ENCODE results near the gene GBGT1. TPM values are rescaled to one million over a fixed set of nuclear protein-coding genes. Genes with fewer than 3 reads are reported as not detected.
A peak's percentile ranks its signal among the peaks of the same experiment; 100 is the strongest.

Gene GBGT1
- polyA plus RNA-seq, 1 of the 3 experiments (the other 2 are of a cell fraction): 0.51 TPM

DNA sequence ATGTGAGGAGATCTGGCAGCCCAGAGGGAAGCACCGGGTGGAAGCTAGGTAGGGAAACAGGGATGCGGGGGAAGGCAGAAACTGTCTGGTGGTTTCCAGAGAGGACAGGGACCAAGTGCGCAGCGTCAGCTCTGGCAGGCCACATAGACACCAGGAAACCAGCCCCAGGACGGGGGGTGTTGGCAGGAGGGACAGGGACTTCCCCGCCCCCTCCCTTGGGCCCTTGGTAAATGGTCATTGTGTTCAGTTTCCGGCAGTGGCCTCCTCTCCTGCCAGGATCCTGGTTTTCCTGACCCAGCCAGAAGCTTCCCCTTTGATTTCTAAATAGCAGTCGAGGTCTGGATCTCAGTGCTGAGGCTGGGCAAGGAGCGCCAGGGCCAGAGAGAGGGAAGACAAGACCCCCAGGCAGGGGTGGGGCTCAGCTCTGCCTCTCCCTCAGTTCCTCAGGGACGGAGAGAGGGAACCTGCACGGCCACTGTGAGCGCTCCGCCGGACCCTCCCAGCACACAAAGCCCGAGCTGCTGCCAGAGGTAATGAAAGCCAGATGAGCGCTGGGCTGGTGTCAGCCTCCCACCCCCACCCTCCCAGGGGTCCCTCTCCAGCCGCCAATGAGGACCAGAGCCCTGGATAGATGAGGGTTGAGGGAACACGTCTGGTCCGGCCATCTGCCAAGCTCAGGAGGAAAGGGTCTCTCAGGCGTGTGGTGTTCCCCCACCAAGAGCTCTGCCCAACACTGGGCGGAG, 44.4 kb downstream of the GBGT1 start:
- Histone ChIP-seq H3K4me1 (ENCODE audit: control insufficient read depth in 1 of 2, insufficient read depth in 2 of 2, low read depth in 1 of 2, low read length in 1 of 2) (peaks cover 16 to 79% of the 10 kb centered on the region in 2 experiments), H3K27ac (ENCODE audit: low read depth in 2 of 2, low read length in 1 of 2) (peak overlapping the region; percentile 32 to 99; a peak in 3 of 4 replicates), H3K9me3 (no peaks in the 10 kb centered on the region), H3F3A (replicated peaks; ENCODE audit: insufficient read depth) (peaks cover 19% of the 10 kb centered on the region), H3K9ac (0 out of 2 replicates have a peak overlapping the region, but pooled peaks have one; percentile 36), H3K4me3 (ENCODE audit: low read depth in 2 of 2, low read length in 1 of 2) (peak overlapping the region; percentile 23 to 71; a peak in 3 of 4 replicates), H3K4me2 (peak overlapping the region; percentile 98), H3K79me2 (ENCODE audit: insufficient read depth) (peaks cover 29% of the 10 kb centered on the region), H4K20me1 (ENCODE audit: insufficient read depth) (peaks cover 56% of the 10 kb centered on the region), H3K27me3 (ENCODE audit: insufficient read depth) (no peaks in the 10 kb centered on the region), H2AFZ (ENCODE audit: low read depth) (no peak overlapping the region), H3K9me2 (no peaks in the 10 kb centered on the region), H3K36me3 (replicated peaks in 1 of 2; ENCODE audit: control insufficient read depth in 1 of 2, insufficient read depth in 2 of 2, low read length in 1 of 2) (peaks cover 0 to 5% of the 10 kb centered on the region in 2 experiments)
- CTCF ChIA-PET: interaction anchor here (0.6 to 30.3 kb wide), 7 partner anchors 10 to 97 kb away, joined by 3 to 810 read pairs (median 23); no protein-coding TSS in a partner anchor
- POLR2A ChIA-PET: interaction anchor here (0.7 to 4.6 kb wide), 11 partner anchors 12 to 97 kb away, joined by 3 to 51 read pairs (median 6); partner anchors contain the start of gene GTF3C5
- 58% methylated on average over 16 of the region's 21 CpGs for WGBS (ENCODE audit: low lambda C conversion rate)
- TF ChIP-seq FOXM1 (IDR thresholded peaks at IDR 0.05; ENCODE audit: low read depth) (no peak), TAF1 (IDR thresholded peaks at IDR 0.05; ENCODE audit: borderline replicate concordance, low read depth, low read length) (no peak), RAD21 (IDR thresholded peaks at IDR 0.05; ENCODE audit: low read length) (peak; percentile 1; the same call in 1 of the 2 replicates), NRF1 (IDR thresholded peaks at IDR 0.05; ENCODE audit: low read depth, low read length) (no peak), RCOR1 (IDR thresholded peaks at IDR 0.05; ENCODE audit: low read length) (peak; percentile 28; the same call in 1 of the 2 replicates), GABPA (IDR thresholded peaks at IDR 0.05; ENCODE audit: low read depth) (no peak), RFX5 (IDR thresholded peaks at IDR 0.05; ENCODE audit: low read length) (0 out of 2 replicates have a peak, but pooled peaks have one; percentile 5), YY1 (IDR thresholded peaks at IDR 0.05; ENCODE audit: low read depth) (no peak), EP300 (IDR thresholded peaks at IDR 0.05; ENCODE audit: borderline replicate concordance in 1 of 2, low read depth in 1 of 2, low read length in 1 of 2) (peak in 1 of 2 experiments; percentile 43; a peak in 2 of 4 replicates), FOSL2 (IDR thresholded peaks at IDR 0.05; ENCODE audit: borderline replicate concordance, low read depth) (no peak), MXI1 (IDR thresholded peaks at IDR 0.05; ENCODE audit: low read depth, low read length) (peak; percentile 65), SMC3 (IDR thresholded peaks at IDR 0.05; ENCODE audit: low read depth, low read length) (no peak), MEF2A (IDR thresholded peaks at IDR 0.05; ENCODE audit: borderline replicate concordance, low read depth) (no peak), TEAD4 (IDR thresholded peaks at IDR 0.05; ENCODE audit: borderline replicate concordance, insufficient read depth) (no peak), RXRA (IDR thresholded peaks at IDR 0.05; ENCODE audit: borderline replicate concordance, low read depth) (no peak), POLR2AphosphoS5 (IDR thresholded peaks at IDR 0.05; ENCODE audit: low read depth, low read length) (peak; percentile 12; the same call in 1 of the 2 replicates), GATA2 (CRISPR knock-in tag; IDR thresholded peaks at IDR 0.05) (no peak), TCF12 (IDR thresholded peaks at IDR 0.05) (peak; percentile 84)
- TF ChIP-seq, protein P1, sequence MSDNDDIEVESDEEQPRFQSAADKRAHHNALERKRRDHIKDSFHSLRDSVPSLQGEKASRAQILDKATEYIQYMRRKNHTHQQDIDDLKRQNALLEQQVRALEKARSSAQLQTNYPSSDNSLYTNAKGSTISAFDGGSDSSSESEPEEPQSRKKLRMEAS (IDR thresholded peaks at IDR 0.05; ENCODE audit: low read depth): no peak
- TF ChIP-seq, protein P2, sequence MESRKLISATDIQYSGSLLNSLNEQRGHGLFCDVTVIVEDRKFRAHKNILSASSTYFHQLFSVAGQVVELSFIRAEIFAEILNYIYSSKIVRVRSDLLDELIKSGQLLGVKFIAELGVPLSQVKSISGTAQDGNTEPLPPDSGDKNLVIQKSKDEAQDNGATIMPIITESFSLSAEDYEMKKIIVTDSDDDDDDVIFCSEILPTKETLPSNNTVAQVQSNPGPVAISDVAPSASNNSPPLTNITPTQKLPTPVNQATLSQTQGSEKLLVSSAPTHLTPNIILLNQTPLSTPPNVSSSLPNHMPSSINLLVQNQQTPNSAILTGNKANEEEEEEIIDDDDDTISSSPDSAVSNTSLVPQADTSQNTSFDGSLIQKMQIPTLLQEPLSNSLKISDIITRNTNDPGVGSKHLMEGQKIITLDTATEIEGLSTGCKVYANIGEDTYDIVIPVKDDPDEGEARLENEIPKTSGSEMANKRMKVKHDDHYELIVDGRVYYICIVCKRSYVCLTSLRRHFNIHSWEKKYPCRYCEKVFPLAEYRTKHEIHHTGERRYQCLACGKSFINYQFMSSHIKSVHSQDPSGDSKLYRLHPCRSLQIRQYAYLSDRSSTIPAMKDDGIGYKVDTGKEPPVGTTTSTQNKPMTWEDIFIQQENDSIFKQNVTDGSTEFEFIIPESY (IDR thresholded peaks at IDR 0.05; ENCODE audit: borderline replicate concordance, low read depth): no peak
- TF ChIP-seq, protein P3, sequence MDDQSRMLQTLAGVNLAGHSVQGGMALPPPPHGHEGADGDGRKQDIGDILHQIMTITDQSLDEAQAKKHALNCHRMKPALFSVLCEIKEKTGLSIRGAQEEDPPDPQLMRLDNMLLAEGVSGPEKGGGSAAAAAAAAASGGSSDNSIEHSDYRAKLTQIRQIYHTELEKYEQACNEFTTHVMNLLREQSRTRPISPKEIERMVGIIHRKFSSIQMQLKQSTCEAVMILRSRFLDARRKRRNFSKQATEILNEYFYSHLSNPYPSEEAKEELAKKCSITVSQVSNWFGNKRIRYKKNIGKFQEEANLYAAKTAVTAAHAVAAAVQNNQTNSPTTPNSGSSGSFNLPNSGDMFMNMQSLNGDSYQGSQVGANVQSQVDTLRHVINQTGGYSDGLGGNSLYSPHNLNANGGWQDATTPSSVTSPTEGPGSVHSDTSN (IDR thresholded peaks at IDR 0.05): no peak
- DNase-seq: peak; percentile 90
